ENCODE results near the gene NID1.

NID1 gene

DNA sequence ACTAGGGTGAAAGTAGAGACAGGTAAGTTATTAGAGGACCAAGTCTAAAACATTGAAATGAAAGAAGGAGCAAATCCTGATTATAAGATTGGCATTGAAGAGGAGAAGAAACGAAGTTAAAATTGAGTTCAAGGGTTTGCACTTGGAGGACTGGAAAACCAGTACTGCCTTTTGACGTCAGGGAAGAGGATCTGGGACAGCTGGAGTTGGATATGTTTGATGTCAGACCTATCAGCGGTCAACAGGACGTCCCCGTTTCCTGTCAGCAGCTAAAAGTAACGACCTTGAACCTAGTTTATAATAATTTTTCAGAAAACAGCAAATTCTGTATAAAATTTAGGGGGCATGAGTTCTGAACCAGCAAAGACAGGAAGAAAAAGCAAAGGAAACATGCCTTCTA is 1.2 kb upstream of the NID1 start:
- Mint-ChIP-seq H3K27me3 (ENCODE audit: low read depth, poor library complexity) (peaks cover 31% of the 10 kb centered on the region), H3K4me3 (peak overlapping the region; percentile 78), H3K9me3 (peaks cover 12% of the 10 kb centered on the region), H3K4me1 (peaks cover 26% of the 10 kb centered on the region), H3K27ac (no peak overlapping the region), H3K36me3 (ENCODE audit: low read depth) (peaks cover 11% of the 10 kb centered on the region)
- DNase-seq: no peak
- TF ChIP-seq, protein P1, sequence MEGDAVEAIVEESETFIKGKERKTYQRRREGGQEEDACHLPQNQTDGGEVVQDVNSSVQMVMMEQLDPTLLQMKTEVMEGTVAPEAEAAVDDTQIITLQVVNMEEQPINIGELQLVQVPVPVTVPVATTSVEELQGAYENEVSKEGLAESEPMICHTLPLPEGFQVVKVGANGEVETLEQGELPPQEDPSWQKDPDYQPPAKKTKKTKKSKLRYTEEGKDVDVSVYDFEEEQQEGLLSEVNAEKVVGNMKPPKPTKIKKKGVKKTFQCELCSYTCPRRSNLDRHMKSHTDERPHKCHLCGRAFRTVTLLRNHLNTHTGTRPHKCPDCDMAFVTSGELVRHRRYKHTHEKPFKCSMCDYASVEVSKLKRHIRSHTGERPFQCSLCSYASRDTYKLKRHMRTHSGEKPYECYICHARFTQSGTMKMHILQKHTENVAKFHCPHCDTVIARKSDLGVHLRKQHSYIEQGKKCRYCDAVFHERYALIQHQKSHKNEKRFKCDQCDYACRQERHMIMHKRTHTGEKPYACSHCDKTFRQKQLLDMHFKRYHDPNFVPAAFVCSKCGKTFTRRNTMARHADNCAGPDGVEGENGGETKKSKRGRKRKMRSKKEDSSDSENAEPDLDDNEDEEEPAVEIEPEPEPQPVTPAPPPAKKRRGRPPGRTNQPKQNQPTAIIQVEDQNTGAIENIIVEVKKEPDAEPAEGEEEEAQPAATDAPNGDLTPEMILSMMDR (IDR thresholded peaks at IDR 0.05): no peak

DNA sequence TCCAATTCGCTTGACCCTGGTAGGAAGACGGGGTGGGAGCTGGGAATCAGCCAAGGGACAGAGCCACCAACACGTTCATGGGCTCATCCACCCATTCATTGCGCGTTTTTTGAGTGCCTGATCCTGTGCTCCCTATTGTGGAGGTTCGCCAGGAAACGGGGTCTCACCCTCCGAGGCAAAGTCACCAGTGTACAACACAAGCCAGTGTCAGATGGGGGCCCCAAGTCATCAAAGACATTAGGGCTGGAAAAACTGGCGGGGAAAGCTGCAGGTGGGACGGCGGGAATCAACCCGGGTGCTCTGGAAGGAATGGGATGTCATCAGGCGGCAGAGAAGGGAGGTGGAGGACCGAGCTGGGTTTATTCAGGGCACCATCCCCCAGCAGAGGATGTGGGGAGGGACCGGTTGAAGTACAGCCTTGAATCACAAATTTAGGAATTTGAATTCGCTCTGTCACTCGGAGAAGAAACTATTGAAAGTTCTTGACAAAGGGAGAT is 667 bp upstream of the NID1 start:
- Mint-ChIP-seq H3K9me3 (peaks cover 7% of the 10 kb centered on the region), H3K4me3 (peak overlapping the region; percentile 78), H3K27ac (no peak overlapping the region), H3K27me3 (ENCODE audit: low read depth, poor library complexity) (peaks cover 29% of the 10 kb centered on the region), H3K4me1 (peaks cover 26% of the 10 kb centered on the region), H3K36me3 (ENCODE audit: low read depth) (peaks cover 16% of the 10 kb centered on the region)
- DNase-seq: peak; percentile 10
- TF ChIP-seq, protein P1 (IDR thresholded peaks at IDR 0.05): no peak

DNA sequence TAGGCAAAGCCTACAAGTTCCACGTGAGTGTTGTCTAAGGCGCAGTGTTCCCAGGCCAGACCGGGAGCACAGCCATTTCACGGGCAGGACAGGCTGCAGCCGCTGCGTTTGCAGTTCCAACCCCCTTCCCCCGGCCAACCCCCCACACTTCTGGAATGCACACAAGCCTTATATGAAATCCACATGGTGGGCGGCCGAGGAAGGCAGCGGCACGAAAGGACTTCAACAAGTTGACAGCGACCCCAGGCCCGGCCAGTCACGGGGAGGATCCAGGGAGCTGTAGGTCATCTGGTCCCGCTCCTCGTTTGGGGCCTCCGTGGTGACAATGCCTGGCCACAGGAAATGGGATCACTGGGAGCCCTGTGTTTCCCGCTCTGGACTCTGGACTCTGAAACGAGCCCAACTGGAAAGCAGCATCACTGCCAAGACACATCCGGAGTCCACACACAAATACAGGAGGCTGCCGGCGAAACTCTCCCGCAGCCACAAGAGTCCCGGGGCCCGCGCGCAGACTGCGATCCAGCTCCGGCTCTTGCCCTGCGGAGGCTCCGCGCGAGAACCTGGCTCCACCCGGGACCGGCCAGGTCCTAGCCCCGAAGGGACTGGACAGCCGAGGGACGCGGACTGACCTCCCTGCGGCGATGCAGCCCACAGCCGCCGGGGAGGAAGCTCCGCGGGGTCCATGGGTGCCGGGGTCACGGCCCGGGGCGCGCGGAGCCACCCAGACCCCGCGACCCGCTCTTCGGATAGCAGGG is 794 bp downstream of the NID1 start:
- DNase-seq: peak; percentile 61
- H3K9me3 Mint-ChIP-seq: no peaks in the 10 kb centered on the region
- no peak overlapping the region for H3K27ac Mint-ChIP-seq
- peaks cover 32% of the 10 kb centered on the region for H3K4me1 Mint-ChIP-seq
- TF ChIP-seq, protein P1 (IDR thresholded peaks at IDR 0.05): no peak
- H3K36me3 Mint-ChIP-seq (ENCODE audit: low read depth): peaks cover 21% of the 10 kb centered on the region
- peaks cover 22% of the 10 kb centered on the region for H3K27me3 Mint-ChIP-seq (ENCODE audit: low read depth, poor library complexity)
- peak overlapping the region; percentile 83 for H3K4me3 Mint-ChIP-seq

DNA sequence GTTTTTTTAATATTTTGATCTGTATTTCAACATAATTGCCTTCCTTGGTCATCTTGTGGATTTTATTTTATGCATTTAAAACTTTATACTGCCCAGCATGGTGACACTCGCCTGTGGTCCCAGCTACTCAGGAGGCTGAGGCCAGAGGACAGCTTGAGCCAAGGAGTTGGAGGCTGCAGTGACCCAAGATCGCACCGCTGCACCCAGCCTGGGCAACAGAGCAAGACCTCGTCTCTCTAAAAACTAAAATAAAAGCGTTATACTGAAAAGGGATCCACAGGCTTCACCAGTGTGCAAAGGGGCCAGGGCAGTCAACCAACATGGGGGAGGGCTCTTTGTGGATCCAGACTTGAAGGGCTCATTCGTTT is 1.4 kb downstream of the NID1 start:
- Mint-ChIP-seq H3K27me3 (ENCODE audit: low read depth, poor library complexity) (peaks cover 22% of the 10 kb centered on the region), H3K4me3 (peak overlapping the region; percentile 83), H3K27ac (peak overlapping the region; percentile 54), H3K9me3 (no peaks in the 10 kb centered on the region), H3K4me1 (peaks cover 37% of the 10 kb centered on the region), H3K36me3 (ENCODE audit: low read depth) (peaks cover 21% of the 10 kb centered on the region)
- TF ChIP-seq, protein P1 (IDR thresholded peaks at IDR 0.05): no peak
- DNase-seq: no peak

DNA sequence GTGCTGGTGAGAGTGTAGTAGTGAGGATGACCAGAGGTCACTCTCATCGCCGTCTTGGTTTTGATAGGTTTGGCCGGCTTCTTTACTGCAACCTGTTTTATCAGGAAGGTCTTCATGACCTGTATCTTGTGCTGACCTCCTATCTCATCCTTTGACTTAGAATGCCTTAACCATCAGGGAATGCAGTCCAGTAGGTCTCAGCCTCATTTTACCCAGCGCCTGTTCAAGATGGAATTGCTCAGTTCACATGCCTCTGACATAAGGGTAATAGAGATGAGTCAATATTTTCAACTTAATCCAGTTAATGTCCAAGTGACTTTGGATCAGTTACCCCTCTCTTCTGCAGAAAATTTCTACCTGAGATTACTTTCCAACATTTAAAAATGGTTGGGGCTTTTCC is 4.6 kb downstream of the NID1 start:
- TF ChIP-seq, protein P1 (IDR thresholded peaks at IDR 0.05): no peak
- Mint-ChIP-seq H3K4me1 (peaks cover 33% of the 10 kb centered on the region), H3K27me3 (ENCODE audit: low read depth, poor library complexity) (peaks cover 4% of the 10 kb centered on the region), H3K9me3 (no peaks in the 10 kb centered on the region), H3K36me3 (ENCODE audit: low read depth) (peaks cover 33% of the 10 kb centered on the region), H3K4me3 (no peak overlapping the region), H3K27ac (no peak overlapping the region)
- DNase-seq: no peak

DNA sequence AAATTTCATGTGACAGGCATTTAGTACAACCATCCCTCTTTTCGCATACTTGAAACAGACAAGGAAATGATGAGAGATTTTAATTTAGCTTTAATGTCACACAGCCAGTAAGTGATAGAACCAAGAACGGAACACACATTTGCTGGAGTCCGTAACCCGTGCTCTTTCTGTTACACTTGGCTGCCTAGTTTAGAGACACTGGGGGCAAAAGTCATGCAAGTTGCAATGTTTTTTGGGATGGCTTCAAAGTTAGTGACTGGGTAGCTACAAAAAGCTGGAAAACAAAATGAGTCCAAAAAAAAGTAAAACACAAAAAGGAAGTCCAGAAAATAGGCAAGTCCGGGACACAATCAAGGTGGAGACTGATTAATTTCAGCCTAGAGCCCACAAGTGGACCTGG is 5.9 kb downstream of the NID1 start:
- TF ChIP-seq, protein P1 (IDR thresholded peaks at IDR 0.05): no peak
- no peak overlapping the region for H3K4me3 Mint-ChIP-seq
- peaks cover 3% of the 10 kb centered on the region for H3K27me3 Mint-ChIP-seq (ENCODE audit: low read depth, poor library complexity)
- H3K27ac Mint-ChIP-seq: no peak overlapping the region
- H3K9me3 Mint-ChIP-seq: peaks cover 2% of the 10 kb centered on the region
- H3K36me3 Mint-ChIP-seq (ENCODE audit: low read depth): peaks cover 35% of the 10 kb centered on the region
- H3K4me1 Mint-ChIP-seq: peaks cover 33% of the 10 kb centered on the region
- no peak for DNase-seq

All from nephron progenitor cell (in vitro differentiated cells).